ENCODE measurements around the gene TNFRSF14.

- TF ChIP-seq ZBTB40 (IDR thresholded peaks at IDR 0.05) (no peak), ZBTB40 (CRISPR knock-in tag; IDR thresholded peaks at IDR 0.05) (no peak), MAX (IDR thresholded peaks at IDR 0.05) (no peak), CTCF (CRISPR knock-in tag; IDR thresholded peaks at IDR 0.05) (no peak), ZNF782 (CRISPR knock-in tag; IDR thresholded peaks at IDR 0.05; ENCODE audit: borderline replicate concordance) (no peak), ZNF274 (CRISPR knock-in tag; IDR thresholded peaks at IDR 0.05) (no peak), POLR2AphosphoS5 (IDR thresholded peaks at IDR 0.05; ENCODE audit: low read depth, low read length) (no peak), ZNF788 (CRISPR knock-in tag; IDR thresholded peaks at IDR 0.05; ENCODE audit: borderline replicate concordance) (no peak), ZNF75D (CRISPR knock-in tag; IDR thresholded peaks at IDR 0.05; ENCODE audit: borderline replicate concordance) (no peak), NFE2L2 (IDR thresholded peaks at IDR 0.05; ENCODE audit: low read length) (no peak), GABPA (IDR thresholded peaks at IDR 0.05; ENCODE audit: low read depth, low read length) (no peak), GABPA (CRISPR knock-in tag; IDR thresholded peaks at IDR 0.05; ENCODE audit: low read depth) (no peak), EHMT2 (IDR thresholded peaks at IDR 0.05; ENCODE audit: borderline replicate concordance, low read depth, low read length) (no peak), SRF (IDR thresholded peaks at IDR 0.05; ENCODE audit: low read depth, low read length) (no peak), CREB1 (IDR thresholded peaks at IDR 0.05) (no peak), CREB1 (CRISPR knock-in tag; IDR thresholded peaks at IDR 0.05) (no peak)
Observed at GRCh38 chr1:2544875-2545640, 11.1 kb upstream of the TNFRSF14 start.

Data from HepG2 (cell line).